ENCODE measurements around the gene TOM1L1.

The TOM1L1 gene

GRCh38 chr17:54977744-54978143 lies 77.1 kb downstream of the TOM1L1 start:
- H3K9me2 ChIP-seq (replicated peaks; ENCODE audit: insufficient read depth, low read length): no peaks in the 10 kb centered on the region
- H3K27ac ChIP-seq (ENCODE audit: low read depth, low read length): no peak overlapping the region
- H3K4me2 ChIP-seq (ENCODE audit: low read depth, low read length, poor library complexity, severe bottlenecking): no peak overlapping the region
- H2AFZ ChIP-seq (ENCODE audit: low read depth, low read length, severe bottlenecking): no peak overlapping the region
- H3K79me2 ChIP-seq (ENCODE audit: insufficient read depth, low read length): peaks cover 9% of the 10 kb centered on the region; the same call in 1 of the 2 replicates
- no peaks in the 10 kb centered on the region for H3K9me3 ChIP-seq (ENCODE audit: insufficient read depth, low read length)
- no peaks in the 10 kb centered on the region for H3F3A ChIP-seq (ENCODE audit: insufficient read depth)
- H4K20me1 ChIP-seq (ENCODE audit: low read depth, low read length): 0 out of 2 replicates have a peak, but pooled peaks cover 4% of the 10 kb centered on the region
- TF ChIP-seq CTCF (IDR thresholded peaks at IDR 0.05; ENCODE audit: insufficient read depth, low read length, poor library complexity, severe bottlenecking) (no peak), EZH2phosphoT487 (conservative IDR thresholded peaks at IDR 0.05; ENCODE audit: low read length) (no peak)
- H3K4me3 ChIP-seq (ENCODE audit: insufficient read depth, low read length, poor library complexity, severe bottlenecking): no peak overlapping the region
- no peak overlapping the region for H3K9ac ChIP-seq (ENCODE audit: low read length)
- H3K27me3 ChIP-seq (ENCODE audit: low read length): no peaks in the 10 kb centered on the region
- H3K36me3 ChIP-seq (ENCODE audit: low read length): no peaks in the 10 kb centered on the region; the same call in 1 of the 2 replicates

GRCh38 chr17:54979657-54980056 lies 79.0 kb downstream of the TOM1L1 start:
- H3K79me2 ChIP-seq (ENCODE audit: insufficient read depth, low read length): peaks cover 9% of the 10 kb centered on the region; the same call in 1 of the 2 replicates

GRCh38 chr17:54980375-54980774 lies 79.7 kb downstream of the TOM1L1 start:
- Histone ChIP-seq H3K4me3 (ENCODE audit: insufficient read depth, low read length, poor library complexity, severe bottlenecking) (no peak overlapping the region), H3K36me3 (ENCODE audit: low read length) (no peaks in the 10 kb centered on the region; the same call in 1 of the 2 replicates), H3K79me2 (ENCODE audit: insufficient read depth, low read length) (peaks cover 9% of the 10 kb centered on the region; the same call in 1 of the 2 replicates), H2AFZ (ENCODE audit: low read depth, low read length, severe bottlenecking) (no peak overlapping the region), H3F3A (ENCODE audit: insufficient read depth) (no peaks in the 10 kb centered on the region), H3K9ac (ENCODE audit: low read length) (no peak overlapping the region), H3K27me3 (ENCODE audit: low read length) (no peaks in the 10 kb centered on the region), H4K20me1 (ENCODE audit: low read depth, low read length) (0 out of 2 replicates have a peak, but pooled peaks cover 4% of the 10 kb centered on the region), H3K9me3 (ENCODE audit: insufficient read depth, low read length) (no peaks in the 10 kb centered on the region), H3K27ac (ENCODE audit: low read depth, low read length) (no peak overlapping the region), H3K9me2 (replicated peaks; ENCODE audit: insufficient read depth, low read length) (no peaks in the 10 kb centered on the region), H3K4me2 (ENCODE audit: low read depth, low read length, poor library complexity, severe bottlenecking) (no peak overlapping the region)
- TF ChIP-seq CTCF (IDR thresholded peaks at IDR 0.05; ENCODE audit: insufficient read depth, low read length, poor library complexity, severe bottlenecking) (no peak), EZH2phosphoT487 (conservative IDR thresholded peaks at IDR 0.05; ENCODE audit: low read length) (no peak)

More at GRCh38 chr17:54979657-54980056, 79.0 kb downstream of the TOM1L1 start:
- no peaks in the 10 kb centered on the region for H3F3A ChIP-seq (ENCODE audit: insufficient read depth)
- no peak overlapping the region for H3K4me2 ChIP-seq (ENCODE audit: low read depth, low read length, poor library complexity, severe bottlenecking)
- no peak overlapping the region for H3K9ac ChIP-seq (ENCODE audit: low read length)
- no peak overlapping the region for H2AFZ ChIP-seq (ENCODE audit: low read depth, low read length, severe bottlenecking)
- 0 out of 2 replicates have a peak, but pooled peaks cover 4% of the 10 kb centered on the region for H4K20me1 ChIP-seq (ENCODE audit: low read depth, low read length)
- no peaks in the 10 kb centered on the region for H3K9me2 ChIP-seq (replicated peaks; ENCODE audit: insufficient read depth, low read length)
- no peaks in the 10 kb centered on the region for H3K9me3 ChIP-seq (ENCODE audit: insufficient read depth, low read length)
- H3K4me3 ChIP-seq (ENCODE audit: insufficient read depth, low read length, poor library complexity, severe bottlenecking): no peak overlapping the region
- H3K27me3 ChIP-seq (ENCODE audit: low read length): no peaks in the 10 kb centered on the region
- H3K36me3 ChIP-seq (ENCODE audit: low read length): no peaks in the 10 kb centered on the region; the same call in 1 of the 2 replicates
- H3K27ac ChIP-seq (ENCODE audit: low read depth, low read length): no peak overlapping the region
- TF ChIP-seq CTCF (IDR thresholded peaks at IDR 0.05; ENCODE audit: insufficient read depth, low read length, poor library complexity, severe bottlenecking) (no peak), EZH2phosphoT487 (conservative IDR thresholded peaks at IDR 0.05; ENCODE audit: low read length) (no peak)
